Osteoblast (primary cell): ENCODE data around the gene GSS. TPM values are rescaled to one million over a fixed set of nuclear protein-coding genes. Genes with fewer than 3 reads are reported as not detected.

Experiments
- DNase-seq: peaks from one replicate; pipeline ENCODE4 v3.0.0; 2011; ENCODE audit warnings: low spot score, mixed read lengths; ENCODE audit not compliant: insufficient read length; ENCODE audit errors: missing footprints
- H2AFZ ChIP-seq: 2 replicates; pipeline ENCODE4 v1.6.0; 2011; ENCODE audit warnings: mild to moderate bottlenecking, low read length
- H3K27ac ChIP-seq: 2 replicates; pipeline ENCODE4 v1.5.1; 2011; ENCODE audit warnings: mild to moderate bottlenecking, low read depth, low read length, moderate library complexity
- H3K27me3 ChIP-seq: 2 replicates; pipeline ENCODE4 v1.6.0; 2012; ENCODE audit warnings: mild to moderate bottlenecking, control low read depth, inconsistent platforms, low read length, moderate library complexity; ENCODE audit not compliant: insufficient read depth
- H3K36me3 ChIP-seq: 2 replicates; pipeline ENCODE4 v1.5.1; 2011; ENCODE audit warnings: mild to moderate bottlenecking, low read length, control low read depth, moderate library complexity; ENCODE audit not compliant: insufficient read depth
- H3K4me1 ChIP-seq: 2 replicates; pipeline ENCODE4 v1.5.1; 2011; ENCODE audit warnings: mild to moderate bottlenecking, low read length, control low read depth, moderate library complexity; ENCODE audit not compliant: insufficient read depth
- H3K4me2 ChIP-seq: 2 replicates; pipeline ENCODE4 v1.6.0; 2011; ENCODE audit warnings: mild to moderate bottlenecking, low read length; ENCODE audit not compliant: insufficient read depth
- H3K4me3 ChIP-seq: fragments of 200-600 bp; sonication (generic); 3 replicates; pipeline ENCODE4 v1.5.1; 2012; ENCODE audit warnings: mild to moderate bottlenecking, low read length, inconsistent platforms; ENCODE audit not compliant: insufficient read depth
- H3K79me2 ChIP-seq: 2 replicates; pipeline ENCODE4 v1.6.0; 2012; ENCODE audit warnings: mild to moderate bottlenecking, low read length, control low read depth, inconsistent platforms; ENCODE audit not compliant: insufficient read depth
- H3K9me3 ChIP-seq: 2 replicates; pipeline ENCODE4 v1.5.1; 2011; ENCODE audit warnings: low read depth, low read length, control low read depth
- H4K20me1 ChIP-seq: 2 replicates; pipeline ENCODE4 v1.6.0; 2012; ENCODE audit warnings: mild to moderate bottlenecking, low read length, control low read depth; ENCODE audit not compliant: insufficient read depth
- CTCF ChIP-seq: IDR thresholded peaks from 2 replicates; pipeline ENCODE4 v1.5.1; 2011; ENCODE audit warnings: mild to moderate bottlenecking, low read depth, low read length, moderate library complexity; ENCODE audit errors: extremely low read depth
- total RNA-seq: library from RNA; depleted of rRNA; stranded (reverse); fragments of >200 nt; gene quantifications from 2 replicates; pipeline ENCODE4 v1.2.3, GENCODE V29; 2012

Gene GSS
- total RNA-seq, 1 donor, result 54.6 TPM

GRCh38 chr20:34986311-34987287 lies 31.0 kb upstream of the GSS start:
- no peak overlapping the region for H3K4me3 ChIP-seq
- H3K27ac ChIP-seq, result no peak overlapping the region
- no peak overlapping the region for H2AFZ ChIP-seq
- no peaks in the 10 kb centered on the region for H4K20me1 ChIP-seq
- no peak overlapping the region for H3K4me2 ChIP-seq
- peaks cover 42% of the 10 kb centered on the region for H3K27me3 ChIP-seq
- DNase-seq, result peak; percentile 78
- no peaks in the 10 kb centered on the region for H3K4me1 ChIP-seq
- H3K79me2 ChIP-seq, result no peaks in the 10 kb centered on the region
- no peaks in the 10 kb centered on the region for H3K9me3 ChIP-seq
- no peaks in the 10 kb centered on the region for H3K36me3 ChIP-seq
- no peak for TF ChIP-seq CTCF

DNA sequence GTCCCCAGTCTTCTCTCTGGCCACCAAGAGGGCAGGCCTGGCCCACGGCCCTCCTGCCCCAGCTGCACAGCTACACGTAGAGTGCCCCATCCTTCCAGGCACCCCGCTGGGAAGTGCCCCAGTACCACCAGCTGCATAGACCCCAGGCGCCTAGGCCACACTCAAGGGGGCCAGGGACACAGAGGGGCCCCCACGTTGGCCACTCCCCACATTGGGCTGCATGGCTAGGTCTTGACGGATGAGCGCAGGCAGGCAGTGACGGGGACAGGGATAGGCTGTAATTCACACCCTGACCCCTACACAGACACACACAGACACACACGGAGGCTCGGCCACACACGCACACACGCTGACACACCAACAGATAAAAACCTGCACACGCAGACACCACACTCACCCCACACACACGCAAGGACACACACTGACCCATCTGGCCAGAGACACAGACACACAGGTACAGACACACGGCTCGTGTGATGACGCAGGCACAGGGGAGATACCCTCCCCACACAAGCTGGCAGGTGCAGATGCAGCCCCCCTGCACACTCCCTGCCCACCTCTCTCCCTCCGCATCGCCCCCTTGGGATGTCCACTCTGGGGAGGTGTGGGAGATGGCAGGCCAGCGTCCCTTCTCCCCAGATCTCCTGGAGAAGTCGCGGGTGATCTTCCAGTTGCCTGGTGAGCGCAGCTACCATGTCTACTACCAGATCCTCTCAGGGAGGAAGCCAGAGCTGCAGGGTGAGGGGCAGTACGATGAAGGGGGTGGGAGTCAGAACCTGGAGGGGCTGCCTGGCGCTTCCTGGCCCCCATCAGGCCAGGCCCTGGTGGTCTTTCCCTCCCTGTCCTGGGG lies 30.1 kb upstream of the GSS start:
- DNase-seq, result peak; percentile 42
- peaks cover 42% of the 10 kb centered on the region for H3K27me3 ChIP-seq
- TF ChIP-seq CTCF, result no peak

DNA sequence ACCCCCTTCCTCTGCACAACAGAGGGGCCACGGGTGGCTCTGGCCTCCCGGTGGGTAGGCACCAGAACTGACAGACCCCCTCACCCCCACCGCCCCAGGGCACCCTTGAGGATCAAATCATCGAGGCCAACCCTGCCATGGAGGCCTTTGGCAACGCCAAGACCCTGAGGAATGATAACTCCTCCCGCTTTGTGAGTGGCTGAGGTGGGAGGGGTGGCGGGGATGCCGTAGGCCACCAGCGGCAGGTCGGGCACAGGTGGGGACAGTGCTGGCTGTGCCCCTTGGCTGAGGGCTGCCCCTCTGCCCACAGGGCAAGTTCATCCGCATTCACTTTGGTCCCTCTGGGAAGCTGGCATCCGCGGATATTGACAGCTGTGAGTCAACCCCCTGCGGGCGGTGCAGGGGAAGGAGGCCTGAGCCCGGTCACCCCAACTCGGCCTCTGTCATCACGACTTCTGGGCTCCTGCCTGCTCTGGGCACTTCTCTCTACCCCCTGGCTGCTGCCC lies 29.2 kb upstream of the GSS start:
- no peaks in the 10 kb centered on the region for H3K9me3 ChIP-seq
- no peak for TF ChIP-seq CTCF
- no peak overlapping the region for H3K4me2 ChIP-seq
- no peaks in the 10 kb centered on the region for H3K79me2 ChIP-seq
- H4K20me1 ChIP-seq, result no peaks in the 10 kb centered on the region
- H2AFZ ChIP-seq, result no peak overlapping the region
- DNase-seq, result peak; percentile 88
- no peaks in the 10 kb centered on the region for H3K4me1 ChIP-seq
- H3K27ac ChIP-seq, result no peak overlapping the region
- H3K36me3 ChIP-seq, result no peaks in the 10 kb centered on the region
- no peak overlapping the region for H3K4me3 ChIP-seq
- H3K27me3 ChIP-seq, result peaks cover 42% of the 10 kb centered on the region

More for the DNA sequence above, 30.1 kb upstream of the GSS start:
- Histone ChIP-seq H3K4me3 (no peak overlapping the region), H3K36me3 (no peaks in the 10 kb centered on the region), H3K27ac (no peak overlapping the region), H3K4me1 (no peaks in the 10 kb centered on the region), H3K9me3 (no peaks in the 10 kb centered on the region), H3K79me2 (no peaks in the 10 kb centered on the region), H4K20me1 (no peaks in the 10 kb centered on the region), H2AFZ (no peak overlapping the region), H3K4me2 (no peak overlapping the region)
